Occipital lobe (tissue), 2 donors: Measurements from ENCODE around the gene ZNF205. TPM values are rescaled to one million over a fixed set of nuclear protein-coding genes. Genes with fewer than 3 reads are reported as not detected.
"Not testable (repeated sequence)": the region's sequence is repeated elsewhere in the genome, so short reads cannot be mapped to it uniquely, and the experiment has no call there.

Experiments
- DNase-seq: peaks from one replicate; lab custom pipeline; 2025; lab: John Stamatoyannopoulos, UW
- total RNA-seq: library from RNA; depleted of rRNA; stranded (reverse); fragments of >200 nt; gene quantifications from one replicate; pipeline ENCODE4 v1.2.3, GENCODE V29; 2014

The ZNF205 gene
- total RNA-seq, 1 donor from 2014 or later: 18.9 TPM

DNA sequence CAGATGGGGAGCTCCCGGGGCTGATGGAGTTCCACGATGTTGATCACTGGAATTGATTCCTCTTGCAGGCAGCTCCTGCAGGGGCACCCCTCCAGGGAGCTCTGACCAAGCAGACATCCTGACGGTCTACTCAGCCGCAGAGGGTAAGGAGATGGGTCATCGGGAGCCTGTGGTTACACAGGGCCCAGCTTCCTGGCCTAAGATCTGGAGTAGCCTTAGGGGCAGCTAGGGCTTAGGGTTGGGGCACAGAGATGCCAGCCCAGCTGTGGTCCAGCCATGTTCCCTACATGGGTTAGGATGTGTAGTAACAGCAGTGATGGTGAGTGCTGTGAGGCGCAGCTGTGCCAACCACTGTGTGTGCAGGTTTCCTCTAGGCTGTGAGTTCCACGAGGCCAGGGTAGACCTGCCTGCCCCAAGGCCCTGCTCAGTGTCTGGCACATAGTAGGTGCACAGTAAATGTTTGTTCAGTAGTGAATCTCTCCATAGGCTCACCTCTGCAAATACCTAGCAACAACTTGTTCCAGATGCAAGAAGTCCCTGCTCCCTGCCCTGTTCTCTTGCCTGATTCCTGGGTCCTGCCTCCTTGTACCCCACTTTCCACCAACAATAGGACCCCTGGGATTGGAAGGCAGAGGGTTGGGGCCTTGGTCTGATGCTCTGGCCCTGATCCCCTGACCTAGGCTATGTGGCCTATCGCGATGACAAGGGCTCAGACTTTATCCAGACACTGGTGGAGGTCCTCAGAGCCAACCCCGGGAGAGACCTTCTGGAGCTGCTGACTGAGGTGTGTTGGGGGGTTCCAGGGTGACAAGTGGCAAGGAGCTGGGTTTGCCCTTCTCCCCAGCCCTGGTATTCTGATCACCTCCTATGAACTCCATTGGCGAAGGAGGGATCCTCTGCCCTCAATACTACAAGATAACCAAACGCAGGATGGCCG, 36.1 kb downstream of the ZNF205 start:
- DNase-seq: no peak

- DNase-seq: no peak
Measured at GRCh38 chr16:3149193-3149530, 36.8 kb downstream of the ZNF205 start.

DNA sequence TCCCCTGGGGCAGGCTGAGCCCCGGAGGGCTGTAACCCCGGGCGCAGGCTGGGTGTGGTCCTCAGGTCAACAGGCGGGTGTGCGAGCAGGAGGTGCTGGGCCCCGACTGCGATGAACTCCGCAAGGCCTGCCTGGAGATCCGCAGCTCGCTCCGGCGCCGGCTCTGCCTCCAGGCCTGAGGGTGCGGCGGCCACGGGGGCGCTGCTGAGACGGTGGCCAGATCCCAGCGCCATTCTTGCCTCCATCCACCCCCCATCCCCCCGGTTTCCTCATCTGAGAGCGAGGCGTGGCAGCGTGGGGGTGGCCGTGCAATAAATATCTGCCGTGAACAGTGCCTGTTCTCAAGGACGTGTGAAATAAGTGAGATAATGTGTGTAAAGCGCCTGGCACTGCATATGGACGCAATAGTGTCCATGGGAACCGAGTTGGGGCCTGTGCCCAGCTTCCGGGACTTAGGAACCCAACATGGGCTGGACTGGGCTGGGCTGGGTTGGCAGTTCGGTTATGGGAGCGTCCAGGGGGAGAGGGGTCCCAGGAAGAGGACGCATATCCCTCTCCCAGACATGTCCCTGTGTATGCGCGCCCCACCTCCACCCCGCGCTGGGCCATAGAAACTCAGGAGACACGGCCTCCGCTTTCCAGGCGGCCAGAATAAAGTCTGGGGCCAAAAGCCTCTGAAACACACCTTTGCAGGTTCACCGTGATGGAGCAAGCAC, 37.4 kb downstream of the ZNF205 start:
- DNase-seq: peak; percentile 67

- peak; percentile 89 for DNase-seq
Measured at GRCh38 chr16:3150346-3151218, 38.2 kb downstream of the ZNF205 start.

- DNase-seq: no peak
Measured at GRCh38 chr16:3152027-3152276, 39.6 kb downstream of the ZNF205 start.

GRCh38 chr16:3152277-3152990, 40.0 kb downstream of the ZNF205 start:
- DNase-seq: peak; percentile 83

DNA sequence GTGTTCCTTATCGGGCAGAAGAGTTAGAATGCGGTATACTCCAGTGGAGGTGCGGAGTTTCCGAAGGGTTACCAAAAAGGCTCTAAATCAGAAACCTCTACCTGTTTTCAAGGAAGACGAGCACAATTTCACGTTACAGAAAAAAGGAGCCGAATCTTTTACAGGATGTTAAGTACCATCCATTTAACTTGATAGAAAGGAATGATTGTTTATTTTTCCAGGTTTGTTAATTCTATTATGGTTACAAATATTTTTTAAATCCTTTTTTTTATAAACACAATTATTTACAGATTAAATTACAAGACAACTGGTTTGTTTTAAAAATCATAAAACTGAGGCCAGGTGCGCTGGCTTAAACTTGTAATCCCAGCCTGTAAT, 40.6 kb downstream of the ZNF205 start:
- DNase-seq: no peak

GRCh38 chr16:3155181-3155580, 42.8 kb downstream of the ZNF205 start:
- DNase-seq: no peak

DNA sequence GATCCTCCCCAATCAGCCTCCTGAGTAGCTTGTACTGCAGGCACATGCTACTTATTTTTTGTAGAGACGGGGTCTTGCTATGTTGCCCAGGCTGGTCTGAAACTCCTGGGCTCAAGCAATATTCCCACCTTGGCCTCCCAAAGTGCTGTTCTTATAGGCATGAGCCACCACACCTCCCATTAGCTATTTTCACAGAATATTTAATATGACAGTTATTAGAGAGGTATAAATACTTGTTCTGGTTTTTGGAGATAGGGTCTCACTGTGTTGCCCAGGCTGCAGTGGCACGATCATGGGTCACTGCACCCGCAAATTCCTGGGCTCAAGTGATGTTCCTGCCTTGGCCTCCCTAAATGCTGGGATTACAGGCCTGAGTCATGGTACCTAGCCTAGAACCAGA, 43.6 kb downstream of the ZNF205 start:
- DNase-seq: no peak

DNA sequence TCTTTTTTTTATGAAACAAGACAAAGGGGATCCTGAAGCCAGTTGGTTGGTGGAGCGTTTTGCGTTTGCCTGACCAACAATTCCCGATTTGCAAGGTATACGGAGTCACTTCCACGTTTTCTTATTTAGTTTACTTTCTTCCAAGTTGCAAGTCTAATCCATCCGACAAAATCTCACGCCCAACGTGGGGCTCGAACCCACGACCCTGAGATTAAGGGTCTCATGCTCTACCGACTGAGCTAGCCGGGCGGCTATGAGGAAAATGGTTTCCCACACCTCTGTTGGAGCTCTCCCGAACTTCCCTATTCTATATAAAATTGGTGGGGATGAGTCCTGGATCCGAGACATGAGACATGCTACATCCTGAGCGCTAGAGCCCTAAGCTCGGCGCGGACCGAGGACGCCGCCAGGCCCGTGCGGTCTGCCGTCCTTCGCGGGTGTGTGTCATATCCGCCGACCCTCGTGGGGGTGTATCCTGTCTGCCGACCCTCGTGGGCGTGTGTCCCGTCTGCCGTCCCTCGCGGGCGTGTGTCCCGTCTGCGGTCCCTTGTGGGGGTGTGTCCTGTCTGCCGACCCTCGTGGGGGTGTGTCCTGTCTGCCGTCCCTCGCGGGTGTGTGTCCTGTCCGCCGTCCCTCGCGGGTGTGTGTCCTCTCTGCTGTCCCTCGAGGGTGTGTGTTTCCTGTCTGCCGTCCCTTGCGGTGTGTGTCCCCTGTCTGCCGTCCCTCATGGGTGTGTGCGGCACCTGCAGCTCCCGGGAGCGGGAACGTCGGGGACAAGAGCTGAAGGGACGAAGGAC, 45.0 kb downstream of the ZNF205 start:
- no peak for DNase-seq

DNA sequence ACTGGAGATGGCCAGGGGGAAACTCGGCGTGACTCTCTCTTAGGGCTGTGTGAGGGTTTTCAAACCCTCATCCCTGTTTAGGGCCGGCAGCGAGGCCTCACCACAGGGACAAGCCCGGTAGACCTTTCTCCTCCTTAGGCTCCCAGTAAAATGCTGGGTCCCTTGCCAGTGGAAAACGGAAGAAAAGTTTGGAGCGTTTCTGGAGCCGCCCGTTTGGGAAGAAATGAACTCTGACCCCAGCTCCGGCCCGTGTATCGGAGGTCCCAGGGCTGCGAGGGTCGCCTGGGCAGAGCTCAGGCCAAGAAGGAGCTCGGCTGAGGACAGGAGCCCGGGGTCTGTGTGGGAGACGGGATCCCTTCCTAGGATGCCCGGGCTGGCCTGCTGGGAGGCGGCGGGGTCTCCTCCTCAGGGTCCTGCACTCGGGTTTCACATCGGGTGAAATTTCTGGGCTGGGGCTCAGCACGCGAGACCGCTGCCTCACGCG, 45.7 kb downstream of the ZNF205 start:
- DNase-seq: no peak

GRCh38 chr16:3158510-3159314, 46.3 kb downstream of the ZNF205 start:
- no peak for DNase-seq

DNA sequence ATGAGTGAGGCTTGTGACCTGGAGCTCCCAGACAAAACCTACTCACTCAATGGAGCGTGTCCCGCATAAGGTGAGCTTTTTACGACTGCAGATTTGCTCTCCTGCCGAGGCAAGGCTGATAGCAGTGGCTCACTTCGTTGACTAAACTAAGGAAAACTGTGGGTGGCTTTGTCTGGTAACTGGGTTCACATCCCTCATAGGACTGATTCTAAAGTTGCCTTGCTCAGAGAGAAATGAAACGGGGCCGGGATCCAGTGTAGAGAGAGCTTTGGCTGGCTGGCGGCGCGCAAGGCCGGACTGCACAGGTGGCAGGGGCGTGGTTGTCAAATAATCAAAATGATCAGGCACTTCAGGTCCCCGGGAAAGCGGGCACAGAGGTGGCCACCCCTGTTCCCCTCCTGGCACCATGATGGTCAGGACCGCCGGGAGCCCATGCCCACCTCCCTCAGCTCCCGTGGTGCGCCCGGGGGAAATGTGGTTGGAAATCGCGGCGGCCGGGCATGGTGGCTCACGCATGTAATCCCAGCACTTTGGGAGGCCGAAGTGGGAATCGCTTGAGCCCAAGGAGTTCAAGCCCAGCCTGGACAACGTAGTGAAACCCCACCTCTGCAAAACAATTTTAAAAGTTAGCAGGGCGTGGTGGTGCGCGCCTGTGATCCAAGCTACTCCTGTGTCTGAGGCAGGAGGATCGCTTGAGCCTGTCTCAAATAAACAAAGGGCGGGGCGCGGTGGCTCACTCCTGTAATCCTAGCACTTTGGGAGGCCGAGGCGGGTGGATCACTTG, 49.0 kb downstream of the ZNF205 start:
- no peak for DNase-seq

DNA sequence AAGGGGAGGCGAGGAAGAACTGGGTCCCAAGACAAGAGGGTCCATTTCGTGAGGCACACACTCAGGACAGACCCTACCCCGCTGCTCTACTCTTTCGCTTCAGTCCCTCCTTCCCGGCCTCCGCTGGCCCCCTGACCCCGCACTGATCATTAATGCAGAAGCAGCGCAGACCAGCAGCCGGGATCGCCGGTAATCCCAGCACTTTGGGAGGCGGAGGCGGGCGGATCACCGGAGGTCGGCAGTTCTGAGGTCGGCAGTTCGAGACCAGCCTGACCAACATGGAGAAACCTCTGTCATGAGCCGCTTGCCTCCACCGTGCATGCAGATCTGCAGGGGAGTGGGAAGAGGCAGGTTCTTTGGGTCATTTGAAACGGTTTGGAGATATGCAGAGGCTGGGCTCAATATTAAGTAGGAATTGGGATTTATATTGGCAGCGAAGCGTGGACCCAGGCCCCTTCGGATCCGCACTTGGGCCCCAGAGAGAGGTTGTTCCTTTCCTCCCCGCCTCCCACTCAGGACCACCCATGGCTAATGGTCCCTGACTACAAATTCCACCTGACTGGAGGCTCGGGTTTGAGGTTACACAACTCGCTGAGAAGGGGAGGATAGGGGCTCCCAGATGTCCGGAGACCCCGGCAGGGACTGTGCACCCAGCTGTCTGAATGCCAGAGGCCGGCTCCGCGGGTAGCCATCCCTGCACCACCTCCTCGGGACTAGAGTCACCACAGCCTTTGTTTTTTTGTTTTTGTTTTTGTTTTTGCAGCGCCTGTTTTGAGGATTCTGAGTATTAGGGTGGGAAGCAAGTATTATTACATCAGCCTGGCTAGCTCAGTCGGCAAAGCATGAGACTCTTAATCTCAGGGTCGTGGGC, 52.0 kb downstream of the ZNF205 start:
- DNase-seq: no peak

- DNase-seq: no peak
Measured at GRCh38 chr16:3165111-3165822, 52.9 kb downstream of the ZNF205 start.

DNA sequence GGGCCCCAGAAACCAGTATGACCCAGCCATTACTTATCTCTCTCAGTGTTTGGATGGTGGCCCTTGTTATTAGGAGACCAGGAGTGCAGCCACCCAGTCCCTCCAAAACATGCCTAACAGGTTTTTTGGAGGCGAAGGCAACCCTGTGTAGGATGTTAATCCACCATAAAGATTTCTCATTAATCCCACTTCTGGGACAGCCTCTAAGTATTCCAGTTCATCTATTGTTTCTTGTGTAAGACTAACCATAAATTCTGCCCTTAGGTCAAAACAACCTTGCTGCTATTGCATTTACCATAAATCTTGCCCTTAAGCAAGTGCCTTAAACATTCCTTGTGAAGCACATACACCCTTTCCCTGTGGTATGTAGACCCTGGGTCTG, 54.1 kb downstream of the ZNF205 start:
- no peak for DNase-seq

DNA sequence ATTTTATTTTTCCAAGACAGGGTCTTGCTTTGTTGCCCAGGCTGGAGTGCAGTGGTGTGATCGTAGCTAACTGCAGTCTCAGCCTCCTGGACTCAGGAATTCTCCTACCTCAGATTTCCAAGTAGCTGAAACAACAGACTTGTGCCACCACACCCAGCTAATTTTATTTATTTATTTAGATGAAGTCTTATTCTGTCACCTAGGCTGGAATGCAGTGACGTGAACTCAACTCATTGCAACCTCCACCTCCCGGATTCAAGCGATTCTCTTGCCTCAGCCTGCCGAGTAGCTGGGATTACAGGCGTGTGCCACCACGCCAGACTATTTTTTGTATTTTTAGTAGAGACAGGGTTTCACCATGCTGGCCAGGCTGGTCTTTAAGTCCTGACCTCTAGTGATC, 56.3 kb downstream of the ZNF205 start:
- DNase-seq: not testable (repeated sequence)
